GM18498 (cell line): ENCODE results near the gene GNLY.
"Not testable (repeated sequence)": the region's sequence is repeated elsewhere in the genome, so short reads cannot be mapped to it uniquely, and the experiment has no call there.

ENCODE experiments used
- ATAC-seq: cut with Tn5 transposase; IDR thresholded peaks from one replicate; pipeline ENCODE4 v1.9.1; 2021; ENCODE audit warnings: mild to moderate bottlenecking, moderate library complexity; ENCODE audit not compliant: unreplicated experiment

The GNLY gene

DNA sequence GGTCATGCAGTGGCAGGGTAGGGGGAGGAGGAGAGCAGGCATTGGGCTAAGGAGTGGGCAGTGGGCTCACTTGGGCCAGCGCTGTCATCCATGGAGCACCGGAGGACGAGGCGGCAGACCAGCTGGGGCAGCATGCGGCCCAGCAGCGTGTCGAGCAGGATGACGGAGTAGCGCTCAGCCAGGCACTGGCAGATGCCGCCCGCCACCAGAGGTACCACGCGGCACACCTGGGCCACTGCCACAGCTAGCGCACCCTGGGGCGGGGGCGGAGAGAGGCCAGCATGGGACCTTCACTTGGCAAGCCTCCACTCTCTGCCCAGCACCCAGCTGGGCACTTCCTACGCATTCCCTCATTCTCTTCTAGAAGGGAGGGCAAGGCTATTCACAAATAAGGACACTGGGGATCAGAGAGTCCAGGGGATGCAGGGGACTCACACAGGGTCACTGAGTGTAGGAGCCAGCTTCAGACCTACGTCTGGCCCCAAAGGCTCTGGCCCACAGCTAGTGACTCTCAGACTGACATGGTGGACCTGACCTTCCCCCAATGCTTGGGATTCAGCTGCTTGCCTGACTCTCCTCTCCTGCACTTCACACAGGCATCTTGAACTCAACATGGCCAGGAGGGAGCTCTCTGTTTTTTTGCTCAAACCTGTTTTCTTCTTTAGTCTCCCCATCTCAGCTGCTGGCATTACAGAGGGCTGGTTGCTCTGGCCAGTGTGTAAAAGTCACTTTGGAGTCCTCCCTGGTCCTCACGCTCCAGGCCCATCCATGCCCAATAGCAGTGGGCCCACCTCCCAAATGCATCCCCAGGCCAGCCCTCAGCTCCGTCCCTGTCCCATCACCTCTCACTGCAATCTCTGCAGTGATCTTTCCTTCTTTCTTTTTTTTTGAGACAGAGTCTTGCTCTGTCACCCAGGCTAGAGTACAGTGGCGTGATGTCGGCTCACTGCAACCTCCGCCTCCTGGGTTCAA, 30.3 kb upstream of the GNLY start:
- ATAC-seq: no peak

DNA sequence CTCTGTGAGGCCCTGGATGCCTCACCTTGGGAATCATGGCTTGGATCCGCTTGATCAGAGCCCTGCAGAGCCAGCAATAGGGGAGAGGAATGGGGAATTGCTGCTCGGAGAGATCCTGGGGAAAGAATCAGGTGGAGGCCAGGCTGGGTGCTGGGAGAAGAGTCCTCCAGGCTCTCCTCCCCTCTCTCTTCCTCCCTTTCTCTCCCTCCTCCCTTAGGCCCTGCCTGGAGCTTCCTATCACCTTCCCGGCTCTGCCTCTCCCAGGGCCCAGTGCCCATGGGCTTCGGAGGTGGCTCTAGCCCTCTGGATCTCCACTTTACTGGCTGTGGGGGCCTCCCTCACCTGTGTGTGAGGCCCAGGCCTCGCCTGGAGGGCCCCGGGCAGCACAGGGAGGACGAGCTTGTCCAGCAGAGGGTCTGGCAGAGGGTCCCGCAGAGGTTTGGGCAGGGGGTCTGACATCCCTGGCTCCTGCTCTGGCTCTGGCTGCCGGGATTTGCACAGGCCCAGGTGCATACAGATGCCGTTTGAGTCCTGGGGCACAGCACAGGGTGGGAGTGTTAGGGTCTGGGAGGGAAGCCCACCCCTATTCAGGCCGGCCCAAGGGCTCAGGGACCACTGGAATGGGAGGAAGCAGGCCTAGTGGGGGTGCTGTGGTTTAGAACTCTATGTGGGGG, 28.8 kb upstream of the GNLY start:
- no peak for ATAC-seq

DNA sequence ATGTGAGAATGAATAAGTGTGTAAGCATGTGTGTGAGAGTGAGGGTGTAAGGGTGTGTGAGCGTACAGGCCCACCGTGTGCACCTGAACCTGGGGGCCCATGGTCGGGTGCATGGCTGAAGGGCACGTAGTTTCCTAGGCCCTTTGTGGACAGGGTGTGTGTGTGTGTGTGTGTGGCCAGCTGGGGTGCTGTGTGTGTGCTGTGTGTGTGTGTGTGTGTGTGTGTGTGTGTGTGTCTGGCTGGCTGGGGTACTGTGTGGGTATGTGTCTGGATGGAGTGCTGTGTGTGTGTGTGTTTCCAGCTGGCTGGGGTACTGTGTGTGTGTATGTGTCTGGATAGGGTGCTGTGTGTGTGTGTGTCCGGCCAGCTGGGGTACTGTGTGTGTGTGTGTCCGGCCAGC, 28.1 kb upstream of the GNLY start:
- no peak for ATAC-seq

DNA sequence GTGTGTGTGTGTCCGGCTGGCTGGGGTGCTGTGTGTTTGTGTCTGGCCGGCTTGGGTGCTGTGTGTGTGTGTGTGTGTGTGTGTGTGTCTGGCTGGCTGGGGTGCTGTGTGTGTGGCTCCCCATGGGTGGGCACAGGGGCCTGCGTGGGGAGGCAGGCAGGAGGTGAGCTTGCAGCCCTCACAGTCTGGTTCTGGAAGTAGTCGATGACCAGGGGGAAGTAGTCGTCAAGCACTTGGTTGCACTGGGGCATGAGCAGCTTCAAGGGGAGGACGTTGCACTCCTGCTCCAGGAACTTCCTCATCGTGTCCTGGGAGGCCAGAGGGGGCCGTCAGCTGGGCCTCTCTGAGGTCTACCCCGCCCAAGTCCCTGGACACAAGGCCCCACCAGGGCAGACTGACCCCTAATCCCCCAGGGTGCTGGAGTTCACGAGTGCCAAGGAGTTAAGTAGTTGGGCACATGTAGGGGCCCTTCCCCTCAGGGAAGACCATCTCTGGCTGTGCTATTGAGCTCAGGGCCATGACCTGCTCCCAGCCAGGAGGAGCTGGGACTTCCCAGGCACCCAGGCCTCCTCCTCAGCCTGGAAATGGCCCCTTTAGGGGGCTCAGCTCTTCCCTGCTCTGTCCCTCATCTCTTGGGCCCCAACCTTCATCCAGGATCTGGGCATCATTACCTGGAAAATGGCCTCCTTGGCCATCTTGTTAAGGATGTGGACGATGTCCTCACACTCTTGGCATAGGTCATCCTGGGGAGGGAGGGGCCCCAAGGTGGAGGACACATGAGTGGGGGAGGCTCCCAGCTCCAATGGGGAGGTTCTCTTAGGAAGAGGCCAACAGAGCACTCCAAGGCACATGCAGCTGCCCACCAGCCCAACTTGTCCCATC, 27.5 kb upstream of the GNLY start:
- ATAC-seq: no peak

DNA sequence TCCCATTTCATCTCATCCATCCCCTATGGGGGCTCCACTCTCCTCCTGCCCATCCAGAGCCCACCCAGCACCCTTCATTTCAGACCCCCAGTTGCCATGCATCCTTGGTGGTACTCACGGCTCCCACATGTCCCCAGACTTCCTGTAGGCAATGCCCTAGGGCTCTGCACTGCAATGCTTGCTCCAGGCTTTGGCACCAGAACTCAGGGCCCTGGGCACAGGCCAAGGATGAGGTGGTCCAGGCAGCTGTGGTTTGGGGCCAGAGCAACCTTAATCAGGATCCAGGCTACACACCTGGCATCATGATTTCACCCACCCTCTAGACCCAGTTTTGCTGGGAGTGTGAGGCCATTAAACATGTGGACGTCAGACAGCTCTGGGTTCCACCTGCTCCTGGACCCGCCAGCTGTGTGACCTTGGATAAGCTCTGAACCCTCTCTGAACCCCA, 26.6 kb upstream of the GNLY start:
- no peak for ATAC-seq

DNA sequence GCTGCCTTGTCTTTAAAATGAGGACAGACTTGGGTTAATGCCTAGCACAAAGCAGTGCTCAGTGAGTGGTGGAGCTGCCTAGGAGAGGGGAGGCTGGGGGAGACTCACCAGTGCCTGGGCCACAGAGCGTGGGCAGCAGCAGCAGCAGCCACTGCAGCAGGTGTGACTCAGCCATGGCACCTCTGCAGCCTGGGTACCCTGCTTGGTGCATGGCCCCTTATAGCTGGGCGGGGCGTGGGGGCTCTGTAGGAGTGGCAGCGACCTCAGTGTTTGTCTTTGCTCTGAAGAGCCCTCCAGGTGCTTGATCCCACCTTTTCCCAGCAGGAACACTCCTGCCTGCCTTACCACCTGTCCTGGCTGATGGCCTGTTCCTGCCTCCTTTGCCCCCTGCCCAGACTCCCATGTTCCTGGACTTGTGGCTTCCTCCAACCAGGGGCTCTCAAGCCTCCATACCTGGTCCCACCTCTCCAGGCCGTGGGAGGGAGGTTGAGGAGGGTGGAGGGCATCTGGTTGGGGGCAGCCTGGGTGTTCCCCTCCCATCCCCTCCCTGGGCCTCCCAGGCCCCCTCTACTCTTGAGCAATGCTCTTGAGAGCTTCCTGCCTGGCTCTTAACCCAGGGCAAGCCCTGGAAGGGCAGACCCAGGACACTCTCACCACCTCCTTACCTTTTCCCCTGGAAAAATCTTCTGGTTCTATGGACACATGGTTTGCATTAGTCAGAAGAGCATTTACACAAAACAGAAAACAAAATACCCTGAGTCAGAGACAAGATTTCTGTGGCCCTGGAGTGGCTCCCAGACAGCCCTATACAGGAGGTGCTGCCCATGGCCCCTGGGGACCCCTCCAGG, 25.9 kb upstream of the GNLY start, which contains the start of gene SFTPB:
Gene SFTPB, minus strand, starts transcription at position 191 of the 848 bp plus-strand sequence. Its CDS starts 16 bp downstream, at position 175.
- ATAC-seq: no peak

DNA sequence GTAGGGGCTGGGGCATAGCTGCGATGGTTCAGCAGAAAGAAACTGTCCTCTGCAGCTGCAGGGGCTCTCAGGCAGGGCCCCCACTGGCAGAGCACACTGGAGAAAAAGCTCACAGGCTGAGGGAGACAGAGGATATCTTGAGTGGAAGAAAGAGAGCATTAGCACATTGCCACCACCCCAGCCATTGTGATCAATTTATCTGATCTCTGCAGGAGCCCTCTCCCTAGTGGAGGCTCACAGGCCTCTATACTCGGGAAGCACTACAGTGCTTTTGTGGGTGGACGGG, 25.4 kb upstream of the GNLY start:
- ATAC-seq: no peak

DNA sequence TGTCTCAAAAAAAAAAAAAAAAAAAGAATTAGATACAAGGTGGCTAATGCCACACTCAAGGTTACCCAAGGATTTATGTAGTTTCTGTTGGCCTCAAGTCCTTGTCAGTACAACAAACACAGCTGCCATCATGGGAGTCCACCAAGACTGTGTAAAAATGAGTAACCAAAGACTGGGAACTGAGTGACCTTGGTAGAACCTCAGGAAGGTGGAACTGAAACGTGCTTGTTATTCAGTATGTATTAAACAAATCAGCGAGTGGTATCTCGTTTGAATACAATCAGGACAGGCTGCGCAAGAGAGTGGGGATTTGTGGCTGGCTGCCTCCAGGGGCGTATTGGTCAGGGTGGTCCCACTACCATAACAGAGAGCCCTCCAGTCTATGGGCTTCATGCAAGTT, 24.6 kb upstream of the GNLY start:
- peak; percentile 72 for ATAC-seq

DNA sequence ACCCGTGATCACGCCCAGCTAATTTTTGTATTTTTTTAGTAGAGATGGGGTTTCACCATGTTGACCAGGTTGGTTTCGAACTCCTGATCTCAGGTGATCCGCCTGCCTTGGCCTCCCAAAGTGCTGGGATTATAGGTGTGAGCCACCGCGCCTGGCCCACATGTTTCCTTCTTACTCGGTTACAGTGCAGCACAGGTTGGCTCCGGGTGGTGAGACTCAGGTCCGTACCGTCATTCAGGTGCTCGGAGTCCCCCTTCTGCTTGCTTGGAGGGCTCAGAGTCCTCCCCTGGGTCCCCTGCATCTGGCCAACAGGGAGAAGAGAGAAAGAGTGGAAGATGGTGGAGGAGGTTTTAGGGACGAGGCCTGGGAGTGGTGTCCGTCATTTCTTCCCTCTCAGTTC, 23.7 kb upstream of the GNLY start:
- not testable (repeated sequence) for ATAC-seq

DNA sequence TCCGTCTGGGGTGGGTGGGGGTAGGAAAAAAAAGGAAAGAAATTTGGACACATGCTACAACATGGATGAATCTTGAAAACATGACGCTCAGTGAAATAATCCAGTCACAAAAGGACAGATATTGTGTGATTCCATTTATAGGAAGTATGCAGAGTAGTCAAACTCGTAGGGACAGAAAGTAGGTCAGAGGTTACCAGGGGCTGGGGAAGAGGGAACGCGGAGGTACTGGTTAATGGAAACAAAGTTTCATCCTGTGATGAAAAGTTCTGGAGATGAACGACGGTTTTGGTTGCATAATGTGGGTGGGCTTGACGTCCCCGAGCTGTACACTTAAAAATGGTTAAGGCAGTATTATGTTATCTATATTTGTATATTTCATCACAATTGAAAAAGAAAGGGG, 21.7 kb upstream of the GNLY start:
- ATAC-seq: no peak

DNA sequence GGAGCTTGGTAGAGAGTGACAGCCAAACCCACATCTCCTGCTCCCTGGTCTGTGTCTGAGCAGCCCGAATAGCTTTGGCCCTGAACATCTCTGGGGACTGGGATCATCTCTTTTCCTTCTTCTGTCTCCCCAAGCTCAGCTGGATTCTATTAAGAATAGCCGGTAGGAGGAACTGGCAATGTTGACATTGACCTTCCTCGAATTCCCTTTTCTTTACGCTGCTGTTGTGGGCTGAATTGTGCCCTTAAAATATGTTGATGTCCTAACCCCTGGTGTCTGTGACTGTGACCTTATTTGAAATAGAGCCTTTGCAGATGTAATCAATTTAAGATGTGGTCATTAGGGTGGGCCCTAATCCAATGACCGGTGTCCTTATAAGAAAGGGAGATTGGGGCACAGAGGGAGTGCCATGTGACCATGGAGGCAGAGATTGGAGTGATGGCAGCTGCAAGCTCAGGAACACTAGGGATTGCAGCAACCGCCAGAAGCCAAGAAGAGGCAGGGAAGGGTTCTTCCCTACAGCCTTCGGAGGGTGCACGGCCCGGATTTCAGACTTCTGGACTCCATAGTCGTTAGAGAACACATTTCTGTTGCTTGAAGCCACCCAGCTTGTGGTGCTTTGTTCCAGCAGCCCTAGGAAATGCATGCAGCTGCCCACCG, 20.3 kb upstream of the GNLY start:
- ATAC-seq: no peak

DNA sequence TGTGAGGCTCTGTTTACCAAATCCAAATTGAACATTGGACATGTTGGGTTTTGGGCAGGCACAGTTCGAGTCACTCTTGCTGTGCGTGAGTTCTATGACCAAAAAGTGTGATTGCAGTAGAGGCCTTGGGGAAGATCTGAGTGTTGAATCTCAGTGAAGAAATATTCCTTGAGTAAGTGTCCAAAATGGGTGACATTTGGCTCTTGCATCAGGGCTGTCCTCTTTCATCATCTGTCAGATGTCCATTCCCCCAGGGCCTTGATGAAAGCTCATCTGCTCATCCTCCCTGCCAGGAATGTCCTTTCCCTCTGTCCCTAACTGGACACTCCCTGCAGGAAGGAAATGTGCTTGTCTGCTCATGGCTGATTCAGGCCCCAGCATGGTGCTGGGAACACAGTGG, 19.7 kb upstream of the GNLY start:
- ATAC-seq: no peak

DNA sequence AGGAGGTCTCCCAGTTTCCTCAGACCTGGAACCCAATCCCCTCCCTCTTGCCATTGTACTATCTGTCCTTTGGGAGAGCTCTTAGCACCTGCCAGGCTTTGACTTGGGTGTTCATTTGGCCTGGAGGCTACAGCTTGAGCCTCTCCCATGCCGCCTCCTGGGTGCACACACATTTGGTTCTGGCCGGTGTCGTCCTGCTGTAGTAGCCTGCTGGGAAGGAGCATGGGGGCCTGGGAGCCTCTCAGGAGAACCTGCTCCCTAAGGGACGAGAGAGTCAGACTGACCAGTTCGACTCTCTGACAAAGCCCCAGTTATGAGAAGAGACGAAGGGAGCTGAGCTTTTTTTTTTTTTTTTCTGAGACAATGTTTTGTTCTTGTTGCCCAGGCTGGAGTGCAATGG, 18.7 kb upstream of the GNLY start:
- no peak for ATAC-seq

DNA sequence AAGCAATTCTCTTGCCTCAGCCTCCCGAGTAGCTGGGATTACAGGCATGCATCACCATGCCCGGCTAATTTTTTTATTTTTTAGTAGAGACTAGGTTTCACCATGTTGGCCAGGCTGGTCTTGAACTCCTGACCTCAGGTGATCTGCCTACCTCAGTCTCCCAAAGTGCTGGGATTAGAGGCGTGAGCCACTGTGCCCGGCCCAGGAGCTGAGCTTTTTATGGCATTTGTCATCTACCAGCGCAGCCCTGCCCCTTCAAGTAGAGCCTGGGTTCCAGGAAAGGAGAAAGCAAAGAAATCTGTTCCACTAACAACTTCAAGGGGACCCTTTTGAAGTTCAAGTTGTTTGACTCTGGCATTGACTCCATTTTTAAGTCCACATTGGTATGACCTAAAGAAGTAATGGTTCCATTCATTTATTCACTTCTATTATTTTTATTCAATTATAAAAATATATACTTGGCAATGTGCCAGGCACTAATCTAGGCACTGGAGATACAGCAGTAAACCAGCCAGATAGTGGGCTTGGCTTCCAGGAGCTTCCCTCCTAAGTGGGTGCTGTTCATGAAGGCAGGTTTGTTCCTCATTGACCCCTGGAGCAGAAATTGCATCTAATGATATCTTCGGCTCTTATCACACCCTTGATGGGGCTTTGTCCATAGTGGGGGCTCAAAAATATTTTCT, 18.2 kb upstream of the GNLY start:
- ATAC-seq: no peak

DNA sequence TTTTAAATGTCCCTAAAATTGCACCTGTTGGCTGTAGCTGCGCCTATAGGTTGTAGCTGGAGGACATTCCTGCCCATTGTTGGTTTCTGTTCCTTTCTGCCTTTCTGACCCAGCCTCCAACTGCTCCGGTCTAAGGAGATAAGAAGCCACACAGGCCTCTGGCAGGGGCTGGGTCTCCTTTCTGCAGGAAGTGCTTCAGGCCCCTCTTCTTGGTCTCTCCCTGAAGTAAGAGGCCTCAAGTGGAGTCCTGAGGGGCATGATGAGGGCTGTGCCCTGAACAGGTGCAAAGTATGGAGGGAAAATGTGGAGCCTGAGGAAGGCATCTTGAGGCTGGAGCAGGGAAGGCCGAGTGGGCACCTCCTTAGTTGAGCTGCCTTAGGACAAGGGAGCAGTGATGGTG, 15.8 kb upstream of the GNLY start:
- ATAC-seq: no peak

DNA sequence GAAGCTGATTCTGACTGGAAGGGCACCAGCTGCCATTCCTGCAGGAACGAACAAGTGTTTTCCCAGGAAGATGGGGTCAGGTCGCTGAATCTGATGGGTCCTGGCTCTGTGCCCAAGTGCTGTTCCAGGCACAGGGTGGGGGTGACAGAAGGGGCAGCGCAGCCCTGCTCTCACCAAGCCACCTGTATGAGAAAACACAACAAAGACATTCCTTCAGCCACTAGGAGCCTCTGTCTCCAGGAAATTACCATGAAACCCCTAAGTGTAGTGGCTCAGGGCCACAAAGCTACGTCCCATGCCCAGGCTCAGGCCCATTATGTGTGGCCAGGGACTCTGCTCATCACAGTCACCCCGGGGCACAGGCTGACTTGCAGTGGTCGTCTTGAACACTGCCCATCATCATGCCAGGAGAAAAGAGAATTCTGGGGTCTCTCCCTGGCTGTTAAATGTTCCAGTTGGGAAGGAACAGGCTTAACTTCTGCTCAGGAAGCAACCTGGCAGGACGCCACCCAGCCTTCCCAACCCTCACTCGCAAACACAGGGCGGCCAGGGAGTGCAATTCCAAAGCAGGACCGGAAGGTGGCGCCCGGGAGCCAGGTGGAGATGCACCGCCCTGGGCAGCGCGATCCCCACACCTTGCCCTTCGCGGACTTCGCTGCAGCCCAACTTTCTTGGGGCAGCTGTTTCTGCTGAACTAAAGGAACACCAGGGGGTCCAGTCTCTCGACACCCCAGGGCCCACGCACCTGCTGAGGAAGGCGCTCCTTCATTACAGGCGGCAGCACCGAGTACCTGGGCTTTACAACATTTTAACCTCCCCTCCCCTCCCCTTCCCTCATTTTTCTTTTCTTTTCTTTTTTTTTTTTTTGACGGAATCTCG, 15.1 kb upstream of the GNLY start:
- ATAC-seq: peak; percentile 74

DNA sequence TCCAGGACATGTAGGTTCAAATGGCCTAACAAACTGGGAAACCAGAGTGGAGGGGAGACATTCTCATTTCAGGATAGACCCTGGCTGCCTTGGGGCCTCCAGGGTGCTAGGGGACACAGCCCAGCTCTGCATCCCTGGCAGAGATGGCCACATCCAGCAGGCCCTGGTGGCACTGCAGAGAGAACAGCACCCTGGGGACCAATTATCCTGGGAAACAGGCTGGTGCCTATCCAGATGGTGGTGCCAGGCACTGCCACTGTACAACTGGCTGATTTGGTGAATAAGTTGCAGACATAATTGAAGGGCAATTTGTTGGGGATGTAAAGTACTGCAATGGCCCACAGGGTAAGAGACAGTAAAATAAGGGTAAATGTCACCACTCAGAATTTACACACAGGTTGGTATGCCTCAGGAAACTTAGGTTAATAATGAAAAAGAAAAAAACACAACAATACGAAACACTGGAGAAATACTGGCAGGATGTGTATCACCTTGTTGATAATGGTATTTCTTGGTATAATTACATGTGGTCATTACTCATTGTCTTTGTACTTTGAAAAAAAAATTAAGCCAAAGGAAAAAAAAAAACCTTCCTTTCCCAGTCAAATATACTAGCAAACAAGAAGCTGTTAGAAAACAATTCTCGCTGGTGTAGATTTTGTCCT, 13.3 kb upstream of the GNLY start:
- no peak for ATAC-seq

DNA sequence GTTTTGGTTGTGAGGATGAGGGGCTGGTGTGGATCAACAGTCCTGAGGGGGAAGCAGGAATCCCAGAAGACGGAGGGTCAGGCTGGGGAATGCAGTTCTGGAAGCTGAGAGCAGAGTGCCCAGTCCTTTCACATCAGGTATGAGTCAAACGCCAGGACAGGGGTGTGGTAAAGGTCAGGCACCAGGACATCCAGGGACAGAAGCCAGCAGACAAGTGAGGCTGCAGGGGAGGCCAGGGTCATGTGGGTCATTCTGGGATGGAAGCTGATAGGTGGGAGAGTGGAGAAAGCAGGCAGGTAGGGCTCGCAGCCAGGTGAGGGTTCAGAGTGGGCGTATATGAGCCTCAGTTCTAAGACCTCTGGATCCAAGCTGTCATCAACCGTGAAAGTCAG, 12.8 kb upstream of the GNLY start:
- no peak for ATAC-seq
